Effector memory CD4-positive, alpha-beta T cell (primary cell): Measurements from ENCODE around the gene OXTR.

Experiments used
- DNase-seq, 3 donors: peaks; one replicate each; pipeline ENCODE4 v3.0.0-alpha.2; 2020
- H3K27ac ChIP-seq: 2 replicates; pipeline ENCODE4 v1.7.0; 2013; ENCODE audit warnings: mild to moderate bottlenecking, low read length, moderate library complexity; ENCODE audit not compliant: insufficient read depth, poor library complexity, severe bottlenecking
- H3K27me3 ChIP-seq: replicated peaks from 2 replicates; pipeline ENCODE4 v1.7.0; 2013; ENCODE audit warnings: mild to moderate bottlenecking, low read length; ENCODE audit not compliant: insufficient read depth, control insufficient read depth, poor library complexity, severe bottlenecking
- H3K36me3 ChIP-seq: 2 replicates; pipeline ENCODE4 v1.7.0; 2013; ENCODE audit warnings: mild to moderate bottlenecking, low read length, moderate library complexity; ENCODE audit not compliant: control insufficient read depth, insufficient read depth
- H3K4me1 ChIP-seq: 2 replicates; pipeline ENCODE4 v1.7.0; 2013; ENCODE audit warnings: low read length, mild to moderate bottlenecking; ENCODE audit not compliant: control insufficient read depth, insufficient read depth, poor library complexity, severe bottlenecking
- H3K4me3 ChIP-seq: 2 replicates; pipeline ENCODE4 v1.7.0; 2013; ENCODE audit warnings: low read length, low read depth, mild to moderate bottlenecking; ENCODE audit not compliant: insufficient read depth, poor library complexity, severe bottlenecking
- H3K9me3 ChIP-seq: 2 replicates; pipeline ENCODE4 v1.7.0; 2013; ENCODE audit warnings: mild to moderate bottlenecking, low read length, moderate library complexity; ENCODE audit not compliant: control insufficient read depth

OXTR gene

GRCh38 chr3:8768364-8769087 is 887 bp downstream of the OXTR start:
- Histone ChIP-seq H3K36me3 (no peaks in the 10 kb centered on the region), H3K27ac (no peak overlapping the region), H3K4me3 (no peak overlapping the region), H3K27me3 (peaks cover 21% of the 10 kb centered on the region), H3K4me1 (no peaks in the 10 kb centered on the region), H3K9me3 (no peaks in the 10 kb centered on the region)
- DNase-seq, result no peak

GRCh38 chr3:8767667-8768363 is 1.6 kb downstream of the OXTR start:
- Histone ChIP-seq H3K27me3 (peaks cover 21% of the 10 kb centered on the region), H3K4me1 (no peaks in the 10 kb centered on the region), H3K27ac (no peak overlapping the region), H3K4me3 (no peak overlapping the region), H3K36me3 (no peaks in the 10 kb centered on the region), H3K9me3 (no peaks in the 10 kb centered on the region)
- DNase-seq, result no peak

GRCh38 chr3:8767256-8767666 is 2.2 kb downstream of the OXTR start:
- Histone ChIP-seq H3K36me3 (no peaks in the 10 kb centered on the region), H3K27ac (no peak overlapping the region), H3K4me1 (no peaks in the 10 kb centered on the region), H3K9me3 (no peaks in the 10 kb centered on the region), H3K27me3 (peaks cover 21% of the 10 kb centered on the region), H3K4me3 (no peak overlapping the region)
- no peak for DNase-seq

- H3K4me1 ChIP-seq, result no peaks in the 10 kb centered on the region
- H3K27me3 ChIP-seq, result peaks cover 21% of the 10 kb centered on the region
- H3K36me3 ChIP-seq, result no peaks in the 10 kb centered on the region
- no peak overlapping the region for H3K4me3 ChIP-seq
- no peak for DNase-seq
- no peak overlapping the region for H3K27ac ChIP-seq
- no peaks in the 10 kb centered on the region for H3K9me3 ChIP-seq
Observed at GRCh38 chr3:8766148-8766547, 3.3 kb downstream of the OXTR start.

GRCh38 chr3:8765528-8765927 is 3.9 kb downstream of the OXTR start:
- H3K9me3 ChIP-seq, result no peaks in the 10 kb centered on the region
- no peaks in the 10 kb centered on the region for H3K36me3 ChIP-seq
- no peaks in the 10 kb centered on the region for H3K4me1 ChIP-seq
- no peak for DNase-seq
- peaks cover 19% of the 10 kb centered on the region for H3K27me3 ChIP-seq
- H3K4me3 ChIP-seq, result no peak overlapping the region
- H3K27ac ChIP-seq, result no peak overlapping the region

- Histone ChIP-seq H3K27ac (no peak overlapping the region), H3K9me3 (no peaks in the 10 kb centered on the region), H3K27me3 (peaks cover 15% of the 10 kb centered on the region), H3K4me1 (no peaks in the 10 kb centered on the region), H3K4me3 (no peak overlapping the region), H3K36me3 (no peaks in the 10 kb centered on the region)
- DNase-seq, result no peak
Observed at GRCh38 chr3:8764528-8764927, 4.9 kb downstream of the OXTR start.

- no peaks in the 10 kb centered on the region for H3K4me1 ChIP-seq
- H3K27me3 ChIP-seq, result no peaks in the 10 kb centered on the region
- H3K4me3 ChIP-seq, result no peak overlapping the region
- no peak for DNase-seq
- H3K9me3 ChIP-seq, result no peaks in the 10 kb centered on the region
- H3K36me3 ChIP-seq, result no peaks in the 10 kb centered on the region
- no peak overlapping the region for H3K27ac ChIP-seq
Observed at GRCh38 chr3:8762607-8763377, 6.6 kb downstream of the OXTR start.

- Histone ChIP-seq H3K27ac (no peak overlapping the region), H3K4me1 (no peaks in the 10 kb centered on the region), H3K36me3 (no peaks in the 10 kb centered on the region), H3K9me3 (no peaks in the 10 kb centered on the region), H3K27me3 (no peaks in the 10 kb centered on the region), H3K4me3 (no peak overlapping the region)
- no peak for DNase-seq
Observed at GRCh38 chr3:8761866-8762265, 7.5 kb downstream of the OXTR start.

GRCh38 chr3:8760506-8760905 is 8.9 kb downstream of the OXTR start:
- H3K4me1 ChIP-seq, result no peaks in the 10 kb centered on the region
- no peaks in the 10 kb centered on the region for H3K27me3 ChIP-seq
- no peaks in the 10 kb centered on the region for H3K36me3 ChIP-seq
- no peak for DNase-seq
- H3K27ac ChIP-seq, result no peak overlapping the region
- H3K4me3 ChIP-seq, result no peak overlapping the region
- H3K9me3 ChIP-seq, result no peaks in the 10 kb centered on the region

GRCh38 chr3:8760091-8760490 is 9.3 kb downstream of the OXTR start:
- no peak overlapping the region for H3K4me3 ChIP-seq
- H3K27me3 ChIP-seq, result no peaks in the 10 kb centered on the region
- H3K9me3 ChIP-seq, result no peaks in the 10 kb centered on the region
- H3K36me3 ChIP-seq, result no peaks in the 10 kb centered on the region
- no peak overlapping the region for H3K27ac ChIP-seq
- no peaks in the 10 kb centered on the region for H3K4me1 ChIP-seq
- DNase-seq, result no peak
